K562 (cell line): ENCODE data around the gene CCDC102B. TPM values are rescaled to one million over a fixed set of nuclear protein-coding genes. Genes with fewer than 3 reads are reported as not detected.

Source experiments
- ATAC-seq: fragments of 200-7000 bp; cut with Tn5 transposase; 3 replicates; pipeline ENCODE4 v1.9.1; 2020; ENCODE audit warnings: moderate library complexity
- BruUV-seq: library from RNA; stranded (reverse); fragments of 400-500 nt; replicated peaks from 2 replicates; lab custom pipeline; 2021; lab: Mats Ljungman, UMichigan
- CTCF ChIA-PET: fragments of 300-600 bp; formaldehyde crosslinking; extraction: SDS; loops from one replicate; lab custom pipeline; 2021; ENCODE audit warnings: low intra/inter-chr PET ratio; lab: Yijun Ruan, JAX
- POLR2A ChIA-PET: fragments of 300-600, 350-650 bp; sonication (Branson Sonifier 250); formaldehyde crosslinking; extraction: SDS; loops from one replicate; lab custom pipeline; 2021; ENCODE audit warnings: antibody characterized with exemption, inconsistent platforms; lab: Yijun Ruan, JAX
- DNase-seq, 4 experiments: peaks; one replicate each; pipeline versions ENCODE4 v3.0.0 to v3.0.0-alpha.2; 2011 to 2018; ENCODE audit warnings: low spot score in 3 of 4, mixed read lengths in 3 of 4; ENCODE audit errors: extremely low read depth in 1 of 4
- FAIRE-seq: peaks from 2 replicates; lab custom pipeline; 2011; peaks lifted over from hg19 to GRCh38; lab: Jason Lieb, UNC
- H2AFZ ChIP-seq: 2 replicates; pipeline ENCODE4 v1.6.0; 2011; ENCODE audit warnings: low read depth, low read length, control low read depth, inconsistent platforms
- H3K27ac ChIP-seq: fragments of 200-600 bp; 3 replicates; pipeline ENCODE4 v1.8.0; 2011; ENCODE audit warnings: low read depth, mild to moderate bottlenecking, control low read depth, inconsistent platforms, low read length, moderate library complexity, mixed read lengths; ENCODE audit errors: extremely low read depth
- H3K27me3 ChIP-seq, 2 experiments: fragments of 300-600 bp in 1 of 2; 2 replicates in 1 of 2; 3 replicates in 1 of 2; pipeline versions ENCODE4 v1.6.0 to v1.8.0; 2011; ENCODE audit warnings: inconsistent platforms in 2 of 2, low read length in 2 of 2, mild to moderate bottlenecking in 1 of 2, mixed read lengths in 1 of 2, moderate library complexity in 1 of 2; ENCODE audit not compliant: control insufficient read depth in 2 of 2, insufficient read depth in 2 of 2
- H3K36me3 ChIP-seq: fragments of 300-600 bp; 3 replicates; pipeline ENCODE4 v1.8.0; 2011; ENCODE audit warnings: mild to moderate bottlenecking, low read length, inconsistent platforms; ENCODE audit not compliant: control insufficient read depth, insufficient read depth
- H3K4me1 ChIP-seq, 2 experiments: fragments of 200-600 bp in 1 of 2; replicated peaks in 1 of 2; 2 replicates in 1 of 2; 3 replicates in 1 of 2; pipeline versions ENCODE4 v1.5.1 to v1.8.0; 2011; ENCODE audit warnings: inconsistent platforms in 2 of 2, low read length in 2 of 2, mild to moderate bottlenecking in 1 of 2, mixed read lengths in 1 of 2, moderate library complexity in 1 of 2; ENCODE audit not compliant: control insufficient read depth in 2 of 2, insufficient read depth in 2 of 2
- H3K4me2 ChIP-seq: 2 replicates; pipeline ENCODE4 v1.6.1; 2011; ENCODE audit warnings: low read length, control low read depth, inconsistent platforms, mixed read lengths; ENCODE audit not compliant: insufficient read depth
- H3K4me3 ChIP-seq: fragments of 200-600 bp; sonication (generic), shearing (Covaris generic); 2 replicates; pipeline ENCODE4 v1.5.1; 2016; ENCODE audit warnings: control low read depth, inconsistent platforms
- H3K79me2 ChIP-seq: fragments of 200-600 bp; 3 replicates; pipeline ENCODE4 v1.8.0; 2011; ENCODE audit warnings: low read length, inconsistent platforms; ENCODE audit not compliant: control insufficient read depth, insufficient read depth
- H3K9ac ChIP-seq, 2 experiments: 2 replicates each; pipeline versions ENCODE4 v1.6.0 to v1.6.1; 2011; ENCODE audit warnings: low read depth in 2 of 2, low read length in 2 of 2, control low read depth in 1 of 2, inconsistent platforms in 1 of 2, mild to moderate bottlenecking in 1 of 2, mixed read lengths in 1 of 2; ENCODE audit not compliant: insufficient read depth in 1 of 2
- H3K9me1 ChIP-seq: one replicate; pipeline ENCODE4 v1.6.0; 2011; ENCODE audit warnings: inconsistent platforms, mild to moderate bottlenecking, low read length, moderate library complexity; ENCODE audit not compliant: control insufficient read depth, insufficient read depth
- H3K9me3 ChIP-seq: replicated peaks from 2 replicates; pipeline ENCODE4 v1.5.1; 2011; ENCODE audit warnings: low read depth, low read length, inconsistent platforms; ENCODE audit not compliant: control insufficient read depth, insufficient read depth
- H4K20me1 ChIP-seq: replicated peaks from 2 replicates; pipeline ENCODE4 v1.6.1; 2011; ENCODE audit warnings: low read length, inconsistent platforms, mixed read lengths; ENCODE audit not compliant: control insufficient read depth, insufficient read depth
- ETV1 ChIP-seq: fragments of 450-650 bp; conservative IDR thresholded peaks from 2 replicates; pipeline ENCODE4 v1.6.1; 2016; ENCODE audit warnings: missing genetic modification characterization, control low read depth, low read depth, missing compliant biosample characterization
- IRF2 ChIP-seq: sonication (generic); formaldehyde crosslinking; IDR thresholded peaks from 2 replicates; pipeline ENCODE4 v1.8.1; 2022; ENCODE audit warnings: mild to moderate bottlenecking, missing genetic modification reagents
- ZC3H4 ChIP-seq: sonication (generic); formaldehyde crosslinking; IDR thresholded peaks from 2 replicates; pipeline ENCODE4 v1.9.0; 2021; ENCODE audit warnings: missing genetic modification reagents, borderline replicate concordance
- ZNF124 ChIP-seq: sonication (generic); formaldehyde crosslinking; IDR thresholded peaks from 2 replicates; pipeline ENCODE4 v1.8.1; 2022; ENCODE audit warnings: missing genetic modification reagents
- WGBS: fragments of 100-300 bp; shearing (Covaris generic); methylation state at CpG from one replicate; pipeline ENCODE4 v1.1.6; 2016; ENCODE audit warnings: low coverage, mixed read lengths; ENCODE audit not compliant: insufficient coverage; ENCODE audit errors: missing lambda C conversion rate; 5-methylcytosine and 5-hydroxymethylcytosine counted together
- in situ Hi-C: fragments of 300-500 bp; cut with MboI; formaldehyde crosslinking; loops from 4 replicates; pipeline ENCODE4 v1.15.0; 2018; ENCODE audit warnings: inconsistent platforms, mixed read lengths
- intact Hi-C: fragments of 100-400 bp; cut with micrococcal nuclease; formaldehyde crosslinking; loops from 2 replicates; pipeline ENCODE4 v1.14.2; 2022
- polyA plus RNA-seq, 8 experiments: library from polyadenylated mRNA; depleted of rRNA in 4 of 8; stranded (reverse) in 5 of 8; unstranded in 3 of 8; fragments of >200 nt; fragmentation: Nextera tagmentation in 2 of 8; fragmentation: Illumina TruSeq in 1 of 8; extraction: Ambion mirVana in 2 of 8; extraction: Trizol in 1 of 8; gene quantifications; 2 replicates each; pipeline versions ENCODE4 v1.2.1 to v1.2.3, GENCODE V29; 2011 to 2014; ENCODE audit warnings: inconsistent platforms in 1 of 8, missing spikeins in 1 of 8
- total RNA-seq, 7 experiments: library from RNA; depleted of rRNA in 6 of 7; stranded (reverse); fragments of >200 nt in 6 of 7; fragmentation: Illumina TruSeq in 2 of 7; extraction: Trizol in 2 of 7; gene quantifications; 2 replicates each; pipeline versions ENCODE4 v1.2.1 to v1.2.3, GENCODE V29; 2011 to 2021; ENCODE audit warnings: low replicate concordance in 1 of 7
- TF ChIP-seq, protein P1 (sequence below), 3 experiments: fragments of 200-800 bp in 1 of 3; sonication (Bioruptor generic) in 1 of 3; sonication (generic) in 1 of 3; formaldehyde crosslinking in 1 of 3; IDR thresholded peaks; 2 replicates each; pipeline versions ENCODE4 v1.6.1 to v1.8.0; 2016 to 2022; ENCODE audit warnings: mild to moderate bottlenecking in 2 of 3, missing compliant biosample characterization in 2 of 3, missing genetic modification characterization in 2 of 3, missing genetic modification reagents in 1 of 3
- TF ChIP-seq, protein P2 (sequence below), 2 experiments: fragments of 450-650 bp; formaldehyde crosslinking in 1 of 2; IDR thresholded peaks; 2 replicates each; pipeline versions ENCODE4 v1.4.0 to v1.6.1; 2014 to 2020; ENCODE audit warnings: mild to moderate bottlenecking in 2 of 2, borderline replicate concordance in 1 of 2, low read depth in 1 of 2
- TF ChIP-seq, protein P3 (sequence below): sonication (generic); formaldehyde crosslinking; IDR thresholded peaks from 2 replicates; pipeline ENCODE4 v1.8.0; 2022; ENCODE audit warnings: mild to moderate bottlenecking, missing genetic modification reagents

Gene CCDC102B
- total and polyA plus RNA-seq, 9 of the 15 experiments (the other 6 are each of a cell fraction or from before 2014, with no cell fraction given): 0.18 to 1.5 (median 0.73) TPM

GRCh38 chr18:68992719-68993482 lies 195.0 kb downstream of the CCDC102B start (continued):
- TF ChIP-seq, protein P1, sequence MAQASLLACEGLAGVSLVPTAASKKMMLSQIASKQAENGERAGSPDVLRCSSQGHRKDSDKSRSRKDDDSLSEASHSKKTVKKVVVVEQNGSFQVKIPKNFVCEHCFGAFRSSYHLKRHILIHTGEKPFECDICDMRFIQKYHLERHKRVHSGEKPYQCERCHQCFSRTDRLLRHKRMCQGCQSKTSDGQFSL (CRISPR knock-in tag; IDR thresholded peaks at IDR 0.05): no peak
- TF ChIP-seq, protein P1 (tag; IDR thresholded peaks at IDR 0.05): no peak

- no peak overlapping the region for H3K4me2 ChIP-seq
- FAIRE-seq: no peak
- no peak overlapping the region for H3K9ac ChIP-seq
- H4K20me1 ChIP-seq: no peaks in the 10 kb centered on the region
- no peak for DNase-seq
- H3K9me3 ChIP-seq: no peaks in the 10 kb centered on the region
- intact Hi-C loops: no loop called here
- 6% methylated on average over 3 of the region's 4 CpGs for WGBS
- H3K27ac ChIP-seq: no peak overlapping the region
- no peak overlapping the region for H2AFZ ChIP-seq
- no peak overlapping the region for H3K4me3 ChIP-seq
- no TSS peak for BruUV-seq
- no peaks in the 10 kb centered on the region for H3K9me1 ChIP-seq
- ATAC-seq: no peak
- H3K79me2 ChIP-seq: no peaks in the 10 kb centered on the region
- no peaks in the 10 kb centered on the region for H3K36me3 ChIP-seq
- ChIA-PET CTCF (no interaction called here), POLR2A (no interaction called here)
- no peaks in the 10 kb centered on the region for H3K4me1 ChIP-seq
- in situ Hi-C loops: no loop called here
- no peaks in the 10 kb centered on the region for H3K27me3 ChIP-seq
- no peak for TF ChIP-seq ETV1 (tag)
- TF ChIP-seq, protein P2, sequence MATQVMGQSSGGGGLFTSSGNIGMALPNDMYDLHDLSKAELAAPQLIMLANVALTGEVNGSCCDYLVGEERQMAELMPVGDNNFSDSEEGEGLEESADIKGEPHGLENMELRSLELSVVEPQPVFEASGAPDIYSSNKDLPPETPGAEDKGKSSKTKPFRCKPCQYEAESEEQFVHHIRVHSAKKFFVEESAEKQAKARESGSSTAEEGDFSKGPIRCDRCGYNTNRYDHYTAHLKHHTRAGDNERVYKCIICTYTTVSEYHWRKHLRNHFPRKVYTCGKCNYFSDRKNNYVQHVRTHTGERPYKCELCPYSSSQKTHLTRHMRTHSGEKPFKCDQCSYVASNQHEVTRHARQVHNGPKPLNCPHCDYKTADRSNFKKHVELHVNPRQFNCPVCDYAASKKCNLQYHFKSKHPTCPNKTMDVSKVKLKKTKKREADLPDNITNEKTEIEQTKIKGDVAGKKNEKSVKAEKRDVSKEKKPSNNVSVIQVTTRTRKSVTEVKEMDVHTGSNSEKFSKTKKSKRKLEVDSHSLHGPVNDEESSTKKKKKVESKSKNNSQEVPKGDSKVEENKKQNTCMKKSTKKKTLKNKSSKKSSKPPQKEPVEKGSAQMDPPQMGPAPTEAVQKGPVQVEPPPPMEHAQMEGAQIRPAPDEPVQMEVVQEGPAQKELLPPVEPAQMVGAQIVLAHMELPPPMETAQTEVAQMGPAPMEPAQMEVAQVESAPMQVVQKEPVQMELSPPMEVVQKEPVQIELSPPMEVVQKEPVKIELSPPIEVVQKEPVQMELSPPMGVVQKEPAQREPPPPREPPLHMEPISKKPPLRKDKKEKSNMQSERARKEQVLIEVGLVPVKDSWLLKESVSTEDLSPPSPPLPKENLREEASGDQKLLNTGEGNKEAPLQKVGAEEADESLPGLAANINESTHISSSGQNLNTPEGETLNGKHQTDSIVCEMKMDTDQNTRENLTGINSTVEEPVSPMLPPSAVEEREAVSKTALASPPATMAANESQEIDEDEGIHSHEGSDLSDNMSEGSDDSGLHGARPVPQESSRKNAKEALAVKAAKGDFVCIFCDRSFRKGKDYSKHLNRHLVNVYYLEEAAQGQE (IDR thresholded peaks at IDR 0.05; ENCODE audit: borderline replicate concordance): no peak
- TF ChIP-seq, protein P2 (CRISPR knock-in tag; IDR thresholded peaks at IDR 0.05; ENCODE audit: low read depth): no peak
- TF ChIP-seq ZNF124 (CRISPR knock-in tag): no peak
- TF ChIP-seq IRF2 (CRISPR knock-in tag): no peak
- TF ChIP-seq, protein P3, sequence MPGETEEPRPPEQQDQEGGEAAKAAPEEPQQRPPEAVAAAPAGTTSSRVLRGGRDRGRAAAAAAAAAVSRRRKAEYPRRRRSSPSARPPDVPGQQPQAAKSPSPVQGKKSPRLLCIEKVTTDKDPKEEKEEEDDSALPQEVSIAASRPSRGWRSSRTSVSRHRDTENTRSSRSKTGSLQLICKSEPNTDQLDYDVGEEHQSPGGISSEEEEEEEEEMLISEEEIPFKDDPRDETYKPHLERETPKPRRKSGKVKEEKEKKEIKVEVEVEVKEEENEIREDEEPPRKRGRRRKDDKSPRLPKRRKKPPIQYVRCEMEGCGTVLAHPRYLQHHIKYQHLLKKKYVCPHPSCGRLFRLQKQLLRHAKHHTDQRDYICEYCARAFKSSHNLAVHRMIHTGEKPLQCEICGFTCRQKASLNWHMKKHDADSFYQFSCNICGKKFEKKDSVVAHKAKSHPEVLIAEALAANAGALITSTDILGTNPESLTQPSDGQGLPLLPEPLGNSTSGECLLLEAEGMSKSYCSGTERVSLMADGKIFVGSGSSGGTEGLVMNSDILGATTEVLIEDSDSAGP (CRISPR knock-in tag): no peak
- no peak for TF ChIP-seq ZC3H4
These were observed 197.8 kb downstream of the CCDC102B start for GRCh38 chr18:68995675-68996074.
